ENCODE data around the gene COPS9.
A peak's percentile ranks its signal among the peaks of the same experiment; 100 is the strongest.

COPS9 gene

GRCh38 chr2:240136671-240137292 lies 677 bp upstream of the COPS9 start:
- DNase-seq (ENCODE audit: low spot score) (peak; percentile 37), FAIRE-seq (no peak)

- no peak for FAIRE-seq
- no peak for DNase-seq (ENCODE audit: low spot score)
Measured at GRCh38 chr2:240135706-240136012, 446 bp downstream of the COPS9 start.

GRCh38 chr2:240134956-240135520 lies 1.1 kb downstream of the COPS9 start:
- DNase-seq (ENCODE audit: low spot score): no peak
- no peak for FAIRE-seq

- no peak for DNase-seq (ENCODE audit: low spot score)
- no peak for FAIRE-seq
Measured at GRCh38 chr2:240134466-240134865, 1.6 kb downstream of the COPS9 start.

GRCh38 chr2:240133401-240133800 lies 2.7 kb downstream of the COPS9 start:
- DNase-seq (ENCODE audit: low spot score) (no peak), FAIRE-seq (no peak)

- no peak for FAIRE-seq
- DNase-seq (ENCODE audit: low spot score): no peak
Measured at GRCh38 chr2:240132651-240132980, 3.5 kb downstream of the COPS9 start.

- FAIRE-seq: no peak
- DNase-seq (ENCODE audit: low spot score): no peak
Measured at GRCh38 chr2:240131941-240132650, 4.0 kb downstream of the COPS9 start.

- no peak for DNase-seq (ENCODE audit: low spot score)
- FAIRE-seq: no peak
Measured at GRCh38 chr2:240131296-240131695, 4.8 kb downstream of the COPS9 start.

- FAIRE-seq: no peak
- no peak for DNase-seq (ENCODE audit: low spot score)
Measured at GRCh38 chr2:240130393-240131195, 5.5 kb downstream of the COPS9 start.

- FAIRE-seq: no peak
- no peak for DNase-seq (ENCODE audit: low spot score)
Measured at GRCh38 chr2:240129731-240130392, 6.2 kb downstream of the COPS9 start.

- no peak for FAIRE-seq
- DNase-seq (ENCODE audit: low spot score): no peak
Measured at GRCh38 chr2:240129311-240129710, 6.8 kb downstream of the COPS9 start.

GRCh38 chr2:240128608-240129145 lies 7.4 kb downstream of the COPS9 start:
- DNase-seq (ENCODE audit: low spot score) (no peak), FAIRE-seq (no peak)

- FAIRE-seq (no peak), DNase-seq (ENCODE audit: low spot score) (no peak)
Measured at GRCh38 chr2:240127911-240128607, 8.0 kb downstream of the COPS9 start.

GRCh38 chr2:240127191-240127750 lies 8.8 kb downstream of the COPS9 start:
- FAIRE-seq (no peak), DNase-seq (ENCODE audit: low spot score) (no peak)

GRCh38 chr2:240126731-240127130 lies 9.4 kb downstream of the COPS9 start:
- no peak for DNase-seq (ENCODE audit: low spot score)
- no peak for FAIRE-seq

GRCh38 chr2:240125742-240126141 lies 10.4 kb downstream of the COPS9 start:
- FAIRE-seq: no peak
- no peak for DNase-seq (ENCODE audit: low spot score)

- FAIRE-seq: no peak
- no peak for DNase-seq (ENCODE audit: low spot score)
Measured at GRCh38 chr2:240124651-240125030, 11.5 kb downstream of the COPS9 start.

- DNase-seq (ENCODE audit: low spot score) (no peak), FAIRE-seq (peak; percentile 13)
Measured at GRCh38 chr2:240123821-240124650, 12.1 kb downstream of the COPS9 start.

- no peak for DNase-seq (ENCODE audit: low spot score)
- FAIRE-seq: no peak
Measured at GRCh38 chr2:240121675-240122074, 14.4 kb downstream of the COPS9 start.

- FAIRE-seq: no peak
- DNase-seq (ENCODE audit: low spot score): no peak
Measured at GRCh38 chr2:240121190-240121589, 14.9 kb downstream of the COPS9 start.
